Mucosa of descending colon (tissue), 3 donors: ENCODE measurements around the gene TNRC6C. TPM values are rescaled to one million over a fixed set of nuclear protein-coding genes. Genes with fewer than 3 reads are reported as not detected.
A peak's percentile ranks its signal among the peaks of the same experiment; 100 is the strongest.

Experiments
- ATAC-seq: fragments of 200-7000 bp; cut with Tn5 transposase; one replicate; pipeline ENCODE4 v1.9.1; 2020; ENCODE audit warnings: mild to moderate bottlenecking, moderate library complexity
- DNase-seq, 3 donors: peaks; one replicate each; pipeline ENCODE4 v3.0.0-alpha.2; 2020
- H3K36me3 ChIP-seq: fragments of 200-600 bp; one replicate; pipeline ENCODE4 v1.8.0; 2021; ENCODE audit warnings: low read depth, mild to moderate bottlenecking
- H3K4me1 ChIP-seq: fragments of 200-600 bp; one replicate; pipeline ENCODE4 v1.8.0; 2021; ENCODE audit warnings: low read depth, mild to moderate bottlenecking
- H3K4me3 ChIP-seq: fragments of 200-600 bp; one replicate; pipeline ENCODE4 v1.8.0; 2021; ENCODE audit warnings: mild to moderate bottlenecking
- H3K9me3 ChIP-seq: fragments of 200-600 bp; one replicate; pipeline ENCODE4 v1.8.0; 2021; ENCODE audit warnings: mild to moderate bottlenecking
- intact Hi-C, 2 donors: fragments of 100-400 bp; cut with DNase I in 1 of 2; cut with micrococcal nuclease in 1 of 2; formaldehyde crosslinking; loops; one replicate each; pipeline versions ENCODE4 v1.11.0 to v1.11.1; 2022; cut with DNase I, micrococcal nuclease
- total RNA-seq, 3 donors: library from RNA; stranded (reverse); fragmentation: NEBNext Ultra II Directional in 2 of 3; extraction: Animal tissue kit (Norgen Biotek cat#: 25700) in 2 of 3; gene quantifications; one replicate each; pipeline versions ENCODE4 v1.2.1 to v1.2.4, GENCODE V29; 2021 to 2023
- TF ChIP-seq, protein P1 (sequence below): fragments of 200-600 bp; IDR thresholded peaks from one replicate; pipeline ENCODE4 v1.8.0; 2022; ENCODE audit warnings: antibody characterized with exemption, mild to moderate bottlenecking
- donor health status: DM: no; HTN: no; CAD: no; lungs with moderate emphysema.
- donor health status: DM: no; HTN: no; CAD: no.
- donor health status: DM: no; HTN: yes; CAD: no.

TNRC6C gene
- total RNA-seq, 3 donors from 2014 or later, result 13.7 to 32.6 (median 20.7) TPM

GRCh38 chr17:77958716-77959125 is 218 bp downstream of the TNRC6C start:
- DNase-seq (no peak), ATAC-seq (no peak)
- TF ChIP-seq, protein P1, sequence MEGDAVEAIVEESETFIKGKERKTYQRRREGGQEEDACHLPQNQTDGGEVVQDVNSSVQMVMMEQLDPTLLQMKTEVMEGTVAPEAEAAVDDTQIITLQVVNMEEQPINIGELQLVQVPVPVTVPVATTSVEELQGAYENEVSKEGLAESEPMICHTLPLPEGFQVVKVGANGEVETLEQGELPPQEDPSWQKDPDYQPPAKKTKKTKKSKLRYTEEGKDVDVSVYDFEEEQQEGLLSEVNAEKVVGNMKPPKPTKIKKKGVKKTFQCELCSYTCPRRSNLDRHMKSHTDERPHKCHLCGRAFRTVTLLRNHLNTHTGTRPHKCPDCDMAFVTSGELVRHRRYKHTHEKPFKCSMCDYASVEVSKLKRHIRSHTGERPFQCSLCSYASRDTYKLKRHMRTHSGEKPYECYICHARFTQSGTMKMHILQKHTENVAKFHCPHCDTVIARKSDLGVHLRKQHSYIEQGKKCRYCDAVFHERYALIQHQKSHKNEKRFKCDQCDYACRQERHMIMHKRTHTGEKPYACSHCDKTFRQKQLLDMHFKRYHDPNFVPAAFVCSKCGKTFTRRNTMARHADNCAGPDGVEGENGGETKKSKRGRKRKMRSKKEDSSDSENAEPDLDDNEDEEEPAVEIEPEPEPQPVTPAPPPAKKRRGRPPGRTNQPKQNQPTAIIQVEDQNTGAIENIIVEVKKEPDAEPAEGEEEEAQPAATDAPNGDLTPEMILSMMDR, result no peak
- Histone ChIP-seq H3K4me3 (peak overlapping the region; percentile 40), H3K36me3 (no peaks in the 10 kb centered on the region), H3K9me3 (no peaks in the 10 kb centered on the region), H3K4me1 (peaks cover 14% of the 10 kb centered on the region)
- intact Hi-C loops, result no loop called here

DNA sequence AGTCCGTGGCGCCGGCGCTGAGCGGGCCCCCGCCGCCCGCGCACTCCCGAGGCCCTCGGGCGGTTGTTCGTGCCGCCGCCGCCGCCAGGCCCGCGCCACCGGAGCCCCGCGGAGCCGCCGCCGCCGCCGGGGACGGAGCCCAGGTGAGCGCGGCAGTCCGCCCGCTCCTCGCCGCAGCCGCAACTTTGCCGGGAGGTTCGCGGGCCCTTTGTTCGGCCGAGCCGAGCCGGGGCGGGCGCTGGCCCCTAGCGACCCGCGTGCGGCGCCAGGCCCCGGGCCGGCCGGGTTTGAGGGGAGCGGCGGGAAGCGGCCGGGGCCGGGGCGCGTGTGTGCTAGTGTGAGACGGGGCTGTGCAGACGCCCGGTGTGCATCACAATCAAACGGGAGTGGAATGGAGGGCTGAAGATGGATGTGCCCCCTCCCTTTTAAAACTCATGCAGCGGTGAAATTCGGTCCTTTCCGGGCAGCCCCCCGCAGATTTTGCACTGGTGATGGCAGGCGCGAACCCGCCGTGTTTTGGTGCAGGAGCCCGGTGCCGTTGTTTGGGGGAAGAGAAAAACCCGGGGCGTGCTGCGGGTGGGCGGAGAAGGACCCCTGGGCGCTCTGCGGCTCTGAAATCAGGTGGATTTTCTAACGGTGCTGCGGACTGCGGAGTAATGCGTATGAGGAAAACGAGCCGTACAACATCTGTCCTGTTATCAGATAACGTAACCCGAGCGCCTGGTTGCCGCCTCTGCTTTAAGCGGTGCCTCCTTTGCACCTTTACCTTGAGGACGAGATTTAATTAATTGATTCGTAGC is 823 bp downstream of the TNRC6C start:
- peaks cover 14% of the 10 kb centered on the region for H3K4me1 ChIP-seq
- no peaks in the 10 kb centered on the region for H3K36me3 ChIP-seq
- H3K9me3 ChIP-seq, result no peaks in the 10 kb centered on the region
- peak overlapping the region; percentile 40 for H3K4me3 ChIP-seq
- ATAC-seq (no peak), DNase-seq (peak; percentile 34 to 57 (median 50))
- TF ChIP-seq, protein P1, result no peak
- intact Hi-C loops, result no loop called here

DNA sequence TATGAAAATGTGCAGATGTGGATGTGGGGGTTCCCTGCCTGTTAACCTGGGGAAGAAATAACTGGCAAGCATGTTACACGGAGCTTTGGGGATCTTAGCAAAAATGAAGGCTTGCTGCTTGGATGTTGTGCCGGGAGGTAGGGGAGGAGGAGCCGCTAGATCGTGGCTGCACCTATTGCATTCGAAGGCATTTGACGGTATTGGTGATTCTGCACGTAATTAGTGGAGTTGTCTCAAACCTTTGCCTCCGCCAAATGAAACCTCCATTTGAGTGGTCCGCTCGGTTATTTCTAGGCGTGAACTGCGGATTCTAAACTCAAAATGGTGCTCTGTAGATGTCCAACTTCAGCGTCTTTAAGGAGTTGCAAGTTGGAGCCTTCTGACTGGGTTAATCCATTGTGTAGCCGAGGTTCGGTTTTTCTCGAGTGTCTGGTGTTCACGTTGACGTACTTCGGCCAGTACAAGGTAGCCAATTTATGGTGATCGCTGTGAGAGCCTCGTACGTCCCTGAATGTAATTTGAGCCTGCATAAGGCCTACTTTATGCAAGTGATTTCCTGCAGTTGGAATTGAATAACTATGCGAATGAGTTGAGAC is 1.5 kb downstream of the TNRC6C start:
- H3K4me1 ChIP-seq, result peaks cover 14% of the 10 kb centered on the region
- intact Hi-C loops, result no loop called here
- ATAC-seq (no peak), DNase-seq (peak in 1 of 3 donors; percentile 5)
- H3K9me3 ChIP-seq, result no peaks in the 10 kb centered on the region
- H3K36me3 ChIP-seq, result no peaks in the 10 kb centered on the region
- H3K4me3 ChIP-seq, result no peak overlapping the region
- TF ChIP-seq, protein P1, result no peak

DNA sequence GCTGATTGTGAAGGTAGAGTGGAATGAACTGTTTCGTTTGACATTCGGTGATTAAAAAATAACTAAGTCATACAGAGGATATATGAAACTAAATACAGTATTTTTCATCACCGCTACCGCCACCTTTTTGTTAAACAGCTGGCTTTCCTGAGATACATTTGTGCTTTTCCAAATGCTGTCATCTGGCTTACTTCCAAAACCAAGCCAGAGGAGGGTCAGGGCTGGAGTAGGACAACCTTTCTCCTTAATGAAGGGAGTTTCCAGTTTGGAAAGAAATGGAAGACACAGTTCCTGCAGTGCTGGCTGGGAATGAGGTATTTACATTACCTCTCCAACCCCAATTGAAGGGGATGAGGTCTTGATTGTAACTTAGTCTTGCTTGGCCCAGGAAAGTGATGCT is 3.2 kb downstream of the TNRC6C start:
- ATAC-seq (no peak), DNase-seq (no peak)
- intact Hi-C loops, result no loop called here

GRCh38 chr17:77962348-77962747 is 3.8 kb downstream of the TNRC6C start:
- Histone ChIP-seq H3K4me3 (no peak overlapping the region), H3K4me1 (peaks cover 14% of the 10 kb centered on the region), H3K9me3 (no peaks in the 10 kb centered on the region), H3K36me3 (no peaks in the 10 kb centered on the region)
- ATAC-seq, result no peak
- TF ChIP-seq, protein P1, result no peak
- no peak for DNase-seq
- intact Hi-C loops, result no loop called here

More for the DNA sequence above, 3.2 kb downstream of the TNRC6C start:
- Histone ChIP-seq H3K9me3 (no peaks in the 10 kb centered on the region), H3K36me3 (no peaks in the 10 kb centered on the region), H3K4me3 (no peak overlapping the region), H3K4me1 (peaks cover 14% of the 10 kb centered on the region)
- TF ChIP-seq, protein P1, result no peak
